Measurements from ENCODE around the gene ALG2.
"Not testable (repeated sequence)": the region's sequence is repeated elsewhere in the genome, so short reads cannot be mapped to it uniquely, and the experiment has no call there.

The ALG2 gene

GRCh38 chr9:99237356-99237755 is 15.6 kb upstream of the ALG2 start:
- no peak for DNase-seq

GRCh38 chr9:99235926-99236634 is 14.3 kb upstream of the ALG2 start:
- DNase-seq: no peak

- no peak for DNase-seq
Observed at GRCh38 chr9:99235069-99235468, 13.3 kb upstream of the ALG2 start.

DNA sequence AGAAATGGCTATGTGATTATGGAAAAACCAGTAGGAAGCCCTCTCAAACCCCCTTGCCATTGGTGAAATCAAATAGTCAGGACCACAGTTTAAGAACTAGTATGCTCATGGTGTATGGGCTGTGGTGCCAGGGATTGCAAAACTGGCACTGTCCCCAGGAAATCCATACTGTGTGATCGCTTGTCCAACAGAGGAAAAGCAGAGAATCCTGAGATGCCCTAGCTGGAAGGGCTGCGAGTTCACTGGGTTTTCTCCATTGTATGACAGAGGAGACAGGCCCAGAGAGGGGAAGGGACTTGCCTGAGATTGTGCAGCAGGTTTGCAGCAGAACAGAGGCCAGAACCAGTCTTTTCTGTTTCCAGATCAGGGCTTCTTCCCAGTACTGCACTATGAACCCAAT is 12.9 kb upstream of the ALG2 start:
- DNase-seq: no peak

GRCh38 chr9:99231711-99232110 is 10.0 kb upstream of the ALG2 start:
- peak; percentile 17 for DNase-seq

DNA sequence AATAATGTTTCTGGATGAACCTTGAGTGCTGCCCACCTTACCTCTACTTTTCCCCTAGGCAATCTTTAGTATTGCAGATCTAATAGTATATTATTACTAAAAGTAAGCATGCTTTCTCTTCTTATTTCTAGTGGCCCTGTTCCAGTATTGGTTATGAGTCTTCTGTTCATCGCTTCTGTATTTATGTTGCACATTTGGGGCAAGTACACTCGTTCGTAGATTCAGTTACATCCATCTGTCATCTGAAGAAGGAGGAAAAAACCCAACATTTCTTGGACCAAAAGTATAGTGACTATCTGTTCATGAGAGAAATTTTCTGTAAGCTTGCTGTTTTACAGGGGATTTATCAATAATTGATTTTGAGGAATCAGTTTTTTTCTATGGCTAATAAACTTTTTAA is 8.5 kb upstream of the ALG2 start:
- no peak for DNase-seq

- DNase-seq: no peak
Observed at GRCh38 chr9:99226054-99226453, 4.3 kb upstream of the ALG2 start.

DNA sequence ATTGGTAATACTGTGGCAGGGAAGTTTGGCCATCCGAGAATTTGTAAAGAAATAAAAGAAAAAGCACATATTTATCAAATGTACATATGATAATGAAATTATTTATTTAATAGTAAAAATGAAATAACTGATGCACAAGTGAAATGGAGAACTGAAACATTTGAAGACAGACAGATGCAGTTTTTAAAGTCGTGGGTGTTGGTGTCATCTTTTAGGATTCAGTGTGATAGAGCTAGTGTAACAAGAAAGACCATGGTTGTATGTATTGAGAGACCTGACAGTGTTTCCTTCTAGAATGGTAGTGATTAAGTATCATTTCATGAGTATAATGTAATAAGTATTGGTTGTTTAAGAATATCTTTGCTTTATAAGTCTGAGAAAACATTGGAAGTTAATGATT is 2.7 kb upstream of the ALG2 start:
- DNase-seq: no peak

GRCh38 chr9:99222416-99223270 is 901 bp upstream of the ALG2 start:
- no peak for DNase-seq

- DNase-seq: no peak
Observed at GRCh38 chr9:99221266-99221620, 499 bp downstream of the ALG2 start.

DNA sequence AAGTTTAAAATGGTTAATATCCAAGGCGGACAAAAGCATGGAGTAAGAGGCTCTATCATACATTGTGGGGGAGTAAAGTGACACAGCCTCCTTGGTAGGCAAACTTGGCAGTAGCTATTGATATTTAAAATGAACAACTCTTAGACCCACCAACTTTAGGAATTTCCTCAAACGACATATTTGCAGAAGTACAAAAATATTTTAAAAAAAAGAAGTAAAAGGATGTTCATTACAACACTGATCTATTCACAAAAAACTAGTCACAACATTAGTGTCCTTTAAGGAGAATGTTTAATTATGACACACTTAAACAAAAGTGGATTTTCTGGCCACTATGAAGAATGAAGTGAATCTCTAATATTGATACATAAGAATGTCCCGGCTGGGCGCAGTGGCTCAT is 1.7 kb downstream of the ALG2 start:
- no peak for DNase-seq

DNA sequence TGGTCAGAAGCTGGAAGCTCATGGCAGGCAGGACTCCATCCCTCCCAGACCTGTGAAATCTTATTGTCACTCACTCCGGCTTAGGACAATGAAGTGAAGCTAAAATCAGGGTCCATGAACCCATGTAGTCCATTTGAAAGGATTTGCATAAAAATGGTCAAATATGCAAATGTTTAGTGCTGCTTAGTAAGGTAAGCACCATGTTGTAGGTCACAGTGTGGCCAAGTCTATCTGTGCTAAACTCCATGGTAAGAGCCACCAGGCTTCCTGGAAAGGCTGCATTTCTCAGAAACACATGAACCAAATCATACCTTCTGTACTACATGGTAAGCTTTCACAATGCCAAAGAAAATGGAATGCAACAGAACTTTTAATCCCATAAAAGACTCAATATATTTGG is 5.7 kb downstream of the ALG2 start:
- DNase-seq: no peak

GRCh38 chr9:99213197-99213596 is 8.5 kb downstream of the ALG2 start:
- no peak for DNase-seq

- DNase-seq: no peak
Observed at GRCh38 chr9:99211746-99212145, 10.0 kb downstream of the ALG2 start.

DNA sequence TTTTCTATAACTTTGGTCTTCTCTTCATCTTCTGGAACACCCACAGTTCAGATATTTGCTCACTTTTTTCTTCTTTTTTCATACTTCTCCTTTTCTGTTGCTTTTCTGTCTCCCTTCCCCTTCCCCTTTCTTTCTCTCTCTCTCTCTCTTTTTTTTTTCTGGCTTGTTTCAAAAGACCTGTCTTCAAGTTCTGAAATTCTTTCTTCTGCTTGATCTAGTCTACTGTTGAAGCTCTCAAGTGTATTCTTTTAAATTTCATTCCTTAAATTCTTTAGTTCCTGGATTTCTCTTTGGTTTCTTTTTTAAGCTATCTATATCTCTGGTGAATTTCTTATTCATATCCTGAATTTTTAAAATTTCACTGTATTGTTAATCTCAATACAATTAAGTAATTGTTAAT is 11.2 kb downstream of the ALG2 start:
- DNase-seq: no peak

DNA sequence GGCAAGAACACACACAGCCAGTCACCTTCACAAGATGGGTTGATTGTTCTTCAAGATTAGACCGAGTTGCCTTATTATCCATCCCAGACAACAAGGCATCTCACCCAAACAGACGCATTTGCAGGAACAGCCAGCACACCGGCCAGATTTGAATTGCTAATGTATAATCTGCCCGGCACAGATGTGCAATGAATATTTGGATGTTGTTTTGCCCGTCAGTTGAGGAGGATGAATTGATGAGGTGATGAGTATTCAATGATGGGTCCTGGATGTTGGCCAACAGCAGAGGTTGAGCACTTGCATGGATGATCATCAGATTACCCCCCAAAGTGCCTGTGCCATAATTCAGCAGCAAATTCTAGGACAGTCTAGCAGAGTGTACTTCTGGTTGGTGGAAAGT is 20.1 kb downstream of the ALG2 start:
- no peak for DNase-seq

DNA sequence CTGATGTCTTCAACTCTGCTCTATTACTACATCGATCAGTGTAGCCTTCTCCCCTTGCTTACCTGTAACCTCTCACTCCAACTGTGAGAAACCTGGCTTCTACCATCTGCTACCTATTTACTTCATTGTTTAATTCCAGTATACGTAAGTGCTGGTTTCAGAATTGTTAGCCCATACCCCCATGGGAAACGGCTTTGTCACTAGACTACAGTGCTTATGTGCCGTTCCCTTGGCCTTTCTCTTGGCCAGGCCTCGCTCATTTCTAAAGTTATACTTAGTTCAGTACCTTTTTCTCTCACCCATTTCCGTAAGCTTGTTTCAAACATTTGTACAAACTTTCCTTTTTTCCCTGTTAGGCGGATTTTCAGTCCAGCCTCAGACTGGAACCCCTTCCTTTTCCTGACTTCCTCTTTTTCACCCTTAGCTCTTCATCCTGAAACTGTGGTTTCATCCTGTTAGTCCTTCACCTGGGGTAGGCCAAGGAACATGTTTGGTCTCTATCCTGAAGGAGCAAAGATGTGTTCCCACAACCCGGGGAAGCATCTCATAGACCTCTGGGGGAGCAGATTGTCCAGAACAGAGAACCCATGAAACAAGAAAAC is 21.7 kb downstream of the ALG2 start:
- DNase-seq: no peak

DNA sequence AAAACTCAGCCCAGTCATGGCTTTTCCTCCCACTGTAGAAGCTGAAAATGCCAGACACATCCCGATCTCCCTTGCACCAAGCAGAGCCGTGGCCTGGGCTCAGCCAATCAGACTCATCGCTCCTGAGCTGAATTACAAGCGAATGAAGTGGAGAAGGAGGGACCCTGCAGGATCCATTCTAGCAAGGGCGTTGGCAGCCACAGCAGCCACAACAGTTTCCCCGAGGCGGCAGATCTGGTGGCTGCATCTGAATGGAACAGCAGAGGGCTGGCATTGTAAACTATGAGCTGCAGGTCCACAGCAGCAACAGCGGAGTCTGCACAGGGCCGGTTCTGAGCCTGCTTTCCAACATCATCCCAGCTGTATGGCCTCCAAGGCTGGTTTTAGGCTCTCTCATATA is 23.8 kb downstream of the ALG2 start:
- no peak for DNase-seq

GRCh38 chr9:99197124-99197630 is 24.6 kb downstream of the ALG2 start:
- no peak for DNase-seq

DNA sequence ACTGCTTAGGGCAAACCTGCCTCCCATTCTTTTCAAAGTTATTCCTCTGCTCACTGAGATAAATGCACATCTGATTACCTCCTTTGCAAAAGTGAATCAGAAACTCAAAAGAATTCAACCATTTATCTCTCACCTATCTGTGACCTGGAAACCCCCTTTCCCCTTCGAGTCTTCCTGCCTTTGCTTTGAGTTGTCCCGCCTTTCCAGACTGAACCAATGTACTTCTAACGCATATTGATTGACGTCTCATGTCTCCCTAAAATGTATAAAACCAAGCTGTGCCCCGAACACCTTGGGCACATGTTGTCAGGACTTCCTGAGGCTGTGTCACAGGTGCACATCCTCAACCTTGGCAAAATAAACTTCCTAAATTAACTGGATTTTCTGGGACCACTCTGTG is 25.3 kb downstream of the ALG2 start:
- DNase-seq: not testable (repeated sequence)

GRCh38 chr9:99193466-99193821 is 28.3 kb downstream of the ALG2 start:
- DNase-seq: no peak

DNA sequence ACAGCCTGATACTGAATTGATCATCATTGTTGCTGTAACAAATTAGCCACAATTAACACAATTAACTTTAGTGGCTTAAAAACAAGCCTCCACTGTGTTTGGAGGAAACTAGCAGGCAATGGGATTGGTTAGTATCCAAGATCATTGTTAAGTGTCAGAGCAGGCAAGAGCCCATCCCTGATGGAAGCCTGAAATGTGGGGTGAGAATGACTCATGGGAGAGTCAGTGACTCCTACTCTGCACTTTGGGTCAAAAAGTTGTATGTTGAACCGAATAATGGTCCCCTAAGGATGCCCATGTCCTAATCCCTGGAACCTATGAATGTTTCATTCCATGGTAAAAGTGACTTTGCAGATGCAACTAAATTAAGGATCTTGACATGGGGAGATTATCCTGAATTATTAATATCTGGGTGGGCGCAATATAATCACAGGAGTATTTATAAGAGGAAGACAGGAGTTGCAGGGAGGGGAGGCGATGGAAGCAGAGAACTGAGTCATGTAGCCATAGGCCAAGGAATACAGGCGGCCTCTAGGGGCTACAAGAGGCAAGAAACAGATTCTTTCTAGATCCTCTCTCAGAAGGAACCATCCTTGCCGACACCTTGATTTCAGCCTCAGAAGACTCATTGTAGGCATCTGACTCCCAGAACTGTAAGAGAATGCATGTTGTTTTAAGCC is 28.8 kb downstream of the ALG2 start:
- DNase-seq: no peak

DNA sequence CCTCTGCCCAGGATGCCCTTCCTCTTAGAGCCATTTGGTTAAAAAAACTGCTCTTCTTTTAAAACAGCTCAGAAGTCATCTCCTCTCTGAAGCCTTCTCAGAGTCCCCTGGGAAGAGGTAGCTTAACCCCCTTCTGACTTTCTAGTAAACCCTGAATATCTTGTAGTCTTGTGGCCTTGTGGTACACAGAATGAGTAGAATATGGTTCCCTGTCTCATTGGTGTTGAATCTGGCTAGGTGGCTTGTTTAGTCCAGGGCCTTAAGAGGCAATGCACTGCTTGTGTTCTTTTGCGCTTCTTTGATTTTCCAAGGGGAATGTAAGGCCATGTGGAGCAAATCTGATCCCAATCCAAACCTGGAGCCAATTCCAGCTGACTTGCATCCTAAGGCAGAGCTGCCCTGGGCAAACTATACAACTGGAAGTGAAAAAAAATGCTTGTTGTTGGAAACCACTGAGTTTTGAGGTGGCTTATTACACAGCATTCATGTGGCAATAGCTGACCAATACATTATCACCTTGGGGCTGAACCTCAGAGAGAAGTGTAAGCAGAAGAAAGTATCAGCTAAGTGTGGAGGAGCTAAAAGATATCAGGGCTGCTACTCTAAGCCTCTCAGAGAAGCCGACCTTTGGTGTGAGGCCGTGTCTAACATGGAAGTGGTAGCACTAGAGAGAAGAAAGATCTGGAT is 31.0 kb downstream of the ALG2 start:
- DNase-seq: no peak

Data from activated CD4-positive, alpha-beta T cell treated with anti-CD3 and anti-CD28 coated beads, Interleukin-2, amount 50 U/mL, for 1 hour (primary cell).